Activated CD8-positive, alpha-beta memory T cell treated with anti-CD3 and anti-CD28 coated beads, Interleukin-2, amount 50 U/mL, for 1 hour (primary cell): ENCODE measurements around the gene TOX4.
"Not testable (repeated sequence)": the region's sequence is repeated elsewhere in the genome, so short reads cannot be mapped to it uniquely, and the experiment has no call there.

Experiments
- DNase-seq: peaks from one replicate; pipeline ENCODE4 v3.0.0-alpha.2; 2020; ENCODE audit errors: extremely low read depth

TOX4 gene

DNA sequence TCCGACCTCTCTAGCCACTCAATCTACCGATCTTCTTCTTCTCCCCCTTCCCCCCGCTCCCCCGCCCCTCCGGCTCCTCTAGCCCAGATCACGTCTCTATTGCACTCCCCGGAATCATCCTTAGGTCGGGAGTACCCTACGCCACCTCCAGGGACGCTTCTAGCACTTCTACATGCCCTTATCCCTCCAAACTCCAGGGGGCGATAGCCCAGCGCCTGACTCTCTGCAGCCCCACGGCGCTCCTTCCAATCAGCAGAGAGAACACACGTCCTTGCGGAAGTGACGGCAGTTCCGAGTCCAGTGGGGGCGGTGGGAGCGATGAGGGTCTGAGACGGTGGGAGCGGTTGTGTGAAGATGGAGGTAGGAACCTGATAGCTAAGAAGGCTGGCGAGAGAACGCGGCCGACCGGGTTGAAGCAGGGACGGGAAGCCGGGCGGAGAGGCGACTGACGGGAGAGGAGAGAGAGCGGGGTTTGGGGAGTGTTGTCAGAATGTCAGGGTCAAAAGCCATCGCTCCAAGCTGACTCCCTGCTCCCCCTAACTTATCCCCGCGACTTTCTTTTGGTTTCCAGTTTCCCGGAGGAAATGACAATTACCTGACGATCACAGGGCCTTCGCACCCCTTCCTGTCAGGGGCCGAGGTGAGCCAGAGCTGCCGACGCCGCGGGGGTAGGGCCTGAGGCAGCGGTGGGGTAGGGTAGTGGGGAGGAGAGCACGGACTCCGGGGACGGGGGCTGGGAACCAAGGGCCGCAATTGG, at the start of gene TOX4, which contains the start of gene RAB2B:
Gene TOX4, plus strand, starts transcription at position 271 of the 757 bp plus-strand sequence. Its CDS starts 84 bp downstream, at position 355.
Gene RAB2B, minus strand, starts transcription at position 35 of the 757 bp plus-strand sequence. CDS start 87 bp downstream, outside the sequence.
- DNase-seq: peak; percentile 88

DNA sequence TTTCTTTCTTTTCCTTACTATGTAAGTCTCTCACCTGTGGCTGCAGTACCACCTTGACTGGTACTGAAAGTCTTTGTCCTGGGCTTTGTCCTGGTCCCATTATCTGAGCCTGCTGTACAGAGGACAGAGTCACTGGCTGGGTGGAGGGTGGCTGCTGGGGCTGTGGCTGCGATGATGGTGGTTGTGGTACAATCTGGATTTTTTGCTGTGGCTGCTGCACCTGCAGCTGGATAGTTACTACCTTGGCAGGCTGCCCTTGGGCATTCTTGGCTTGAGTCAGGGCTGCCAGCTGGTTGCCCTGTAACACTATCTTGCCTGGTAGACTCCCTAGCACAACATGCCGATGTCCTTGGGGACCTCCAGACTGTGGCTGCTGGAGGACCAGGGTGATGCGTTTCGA, 48.1 kb upstream of the TOX4 start:
- no peak for DNase-seq

DNA sequence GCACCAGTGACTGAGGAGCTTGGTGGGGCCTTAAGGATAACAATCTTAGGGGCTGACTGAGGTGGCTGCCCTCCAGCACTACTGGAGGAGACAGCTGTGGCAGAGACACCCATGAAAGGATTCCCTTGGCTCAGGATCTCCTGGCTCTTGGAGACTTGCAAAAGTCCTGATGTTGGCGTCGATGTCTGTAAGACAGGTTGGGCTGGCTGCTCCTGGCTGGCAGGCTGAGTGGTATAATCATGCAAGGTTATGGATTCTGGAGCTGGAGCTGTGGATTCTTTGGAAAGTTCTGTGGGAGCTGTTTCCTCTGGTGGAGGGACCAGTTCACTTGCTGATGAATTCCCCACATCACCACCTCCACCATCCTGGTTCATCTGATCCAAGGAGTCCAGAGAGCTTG, 45.9 kb upstream of the TOX4 start:
- no peak for DNase-seq

DNA sequence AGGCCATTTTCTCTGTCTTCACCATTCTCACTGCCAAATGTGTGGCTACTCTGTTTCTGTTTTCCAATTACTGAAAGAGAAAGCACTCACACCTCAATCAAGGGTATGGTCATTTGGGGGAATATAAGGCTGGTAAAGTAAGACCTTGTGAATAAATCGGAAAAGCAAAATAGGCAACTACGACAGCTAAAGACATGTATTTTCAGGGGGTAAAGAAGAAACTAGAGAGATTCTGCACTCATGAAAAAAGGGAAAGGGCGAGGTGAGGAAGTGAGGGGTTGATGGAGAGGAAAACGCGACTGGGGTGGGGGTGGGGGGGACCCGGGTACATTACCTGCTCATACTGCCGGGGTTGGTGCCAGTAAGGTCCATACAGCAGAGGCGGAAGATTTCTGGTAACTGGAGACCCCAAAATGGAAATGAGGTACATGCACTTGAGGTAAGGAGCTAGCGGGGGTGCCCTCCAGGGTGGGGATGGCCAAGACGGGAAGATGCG, 40.4 kb upstream of the TOX4 start:
- DNase-seq: no peak

DNA sequence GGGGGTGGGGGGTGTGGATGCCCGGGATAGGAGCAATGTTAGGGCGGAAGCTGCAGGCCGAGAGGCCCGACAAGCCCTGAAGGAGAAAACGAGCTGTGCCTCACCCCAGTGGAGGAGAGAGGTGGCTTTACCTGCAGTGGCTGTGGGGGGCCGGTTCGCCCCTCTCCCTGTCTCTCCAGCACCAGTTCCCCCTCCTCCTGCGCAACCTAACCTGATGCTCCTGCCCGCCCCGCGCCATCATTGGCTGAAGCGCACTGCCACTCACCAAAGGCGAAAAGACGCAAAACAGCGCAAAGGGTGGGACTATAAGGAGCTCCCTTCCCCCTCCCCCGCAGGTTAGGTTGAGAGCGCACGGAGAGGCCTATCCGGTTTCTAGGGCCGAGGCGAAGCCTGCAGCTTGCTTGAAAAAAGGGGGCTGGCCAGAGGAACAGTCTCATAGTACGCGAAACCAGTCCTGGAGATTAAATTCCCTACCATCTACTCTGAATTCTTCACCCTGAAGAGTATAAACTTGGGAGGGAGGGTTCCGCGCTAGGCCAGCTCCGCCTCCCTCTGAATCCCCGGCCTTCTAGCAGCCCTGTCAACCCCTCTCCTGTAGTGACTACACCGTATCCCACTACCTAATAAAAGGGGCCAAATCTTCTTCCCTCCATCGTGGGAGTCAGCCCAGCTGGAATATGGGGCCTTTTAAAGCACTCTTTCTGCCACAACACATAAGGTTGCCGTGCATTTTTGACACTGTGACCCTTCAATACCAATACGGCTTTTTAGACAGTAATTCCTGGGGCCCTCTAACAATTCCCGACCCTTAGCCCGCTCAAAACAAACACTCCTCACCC, 39.7 kb upstream of the TOX4 start:
- peak; percentile 99 for DNase-seq

DNA sequence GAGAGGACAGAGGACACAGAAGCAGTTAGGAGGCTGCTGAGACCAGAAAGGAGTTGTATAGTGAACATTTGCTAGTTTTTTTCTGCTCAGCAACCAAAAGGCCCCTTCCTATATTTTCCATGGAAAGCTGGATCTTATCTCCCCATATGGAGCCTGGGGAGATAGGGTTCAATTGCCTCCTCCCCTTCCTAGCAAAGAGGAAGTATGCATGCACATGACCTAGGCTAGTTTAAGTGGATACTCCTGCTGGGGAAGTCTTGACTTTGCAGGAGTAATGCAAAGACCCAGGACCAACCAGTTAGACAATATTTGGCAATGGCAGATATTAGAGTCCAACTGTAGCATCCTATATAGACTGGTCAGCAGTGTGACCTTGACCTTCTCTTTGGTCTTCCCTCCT, 36.1 kb upstream of the TOX4 start:
- DNase-seq: no peak

DNA sequence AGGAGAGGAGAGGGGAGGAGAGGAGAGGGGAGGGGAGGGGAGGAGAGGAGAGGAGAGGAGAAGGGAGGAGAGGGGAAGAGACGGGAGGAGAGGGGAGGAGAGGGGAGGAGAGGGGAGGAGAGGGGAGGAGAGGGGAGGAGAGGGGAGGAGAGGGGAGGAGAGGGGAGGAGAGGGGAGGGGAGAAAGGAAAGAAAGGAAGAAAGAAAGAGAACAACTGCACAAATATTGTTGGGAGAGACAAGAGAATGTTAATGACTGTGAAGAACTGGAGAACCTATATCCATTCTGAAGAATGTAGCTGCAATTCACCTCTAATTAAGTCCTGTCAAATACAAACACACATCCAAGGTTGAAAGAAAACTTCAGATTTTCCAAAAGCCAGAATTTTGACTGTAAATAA, 34.3 kb upstream of the TOX4 start:
- not testable (repeated sequence) for DNase-seq

DNA sequence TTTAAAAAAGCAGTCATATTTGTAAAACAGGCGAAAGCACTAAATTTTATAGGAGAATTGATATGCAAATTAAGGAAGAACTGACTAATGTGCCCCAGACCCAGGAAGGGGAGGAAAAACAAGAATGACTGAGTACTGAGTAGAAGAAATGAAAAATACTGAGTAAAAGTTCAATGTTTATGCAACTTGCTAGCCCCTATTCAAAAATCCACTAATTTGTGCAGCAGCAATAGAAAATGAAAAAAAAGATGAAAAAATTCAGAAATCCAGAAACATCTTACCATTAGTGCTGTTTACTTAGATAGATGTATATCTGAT, 27.1 kb upstream of the TOX4 start:
- no peak for DNase-seq

DNA sequence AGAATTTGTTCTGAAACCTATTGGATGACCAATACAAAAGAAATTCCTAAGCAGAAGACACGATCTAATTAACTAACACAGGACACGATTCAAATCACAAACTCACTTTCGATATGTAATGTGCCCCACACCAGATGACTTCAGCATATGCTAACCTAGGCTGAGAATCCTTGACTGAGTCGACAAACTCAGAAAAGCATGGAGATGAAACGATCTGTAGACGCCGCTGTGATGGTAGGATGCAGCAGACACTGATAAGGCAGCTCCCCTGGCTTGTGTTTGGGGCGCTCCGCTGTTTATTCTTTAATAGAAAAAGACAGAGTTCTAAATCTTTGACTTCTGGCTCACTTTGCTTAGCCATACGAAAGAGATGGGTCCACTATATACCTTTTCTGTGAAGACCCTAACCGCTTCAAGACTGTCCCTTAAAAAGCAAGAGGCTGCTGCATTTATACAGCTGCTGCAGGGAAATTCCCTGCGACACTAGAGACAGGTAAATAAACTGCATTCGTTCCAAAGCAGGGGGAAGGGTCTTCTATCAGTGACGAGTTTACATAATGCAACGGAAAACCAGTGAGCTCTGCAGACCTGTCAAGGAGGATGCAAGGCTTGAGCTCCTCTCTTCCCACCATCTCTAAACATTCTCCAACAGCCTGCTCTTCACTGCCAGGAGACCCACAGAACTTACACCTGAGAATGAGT, 22.0 kb upstream of the TOX4 start:
- no peak for DNase-seq

DNA sequence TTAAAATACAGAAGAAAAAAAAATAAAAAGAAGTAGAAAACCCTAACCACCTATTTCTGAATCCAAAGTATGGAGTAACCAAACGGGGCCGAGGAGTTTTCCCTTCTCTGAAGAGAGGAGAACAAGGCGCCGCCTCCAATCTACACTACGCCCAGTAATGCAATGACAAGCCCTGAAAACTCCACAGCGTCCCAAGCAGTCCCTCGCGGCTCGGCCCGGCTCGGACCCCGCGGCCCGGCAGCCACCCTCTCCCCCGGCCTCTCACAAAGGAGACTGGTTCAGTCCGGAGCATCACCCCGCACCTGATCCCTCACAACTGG, 21.4 kb upstream of the TOX4 start:
- no peak for DNase-seq

DNA sequence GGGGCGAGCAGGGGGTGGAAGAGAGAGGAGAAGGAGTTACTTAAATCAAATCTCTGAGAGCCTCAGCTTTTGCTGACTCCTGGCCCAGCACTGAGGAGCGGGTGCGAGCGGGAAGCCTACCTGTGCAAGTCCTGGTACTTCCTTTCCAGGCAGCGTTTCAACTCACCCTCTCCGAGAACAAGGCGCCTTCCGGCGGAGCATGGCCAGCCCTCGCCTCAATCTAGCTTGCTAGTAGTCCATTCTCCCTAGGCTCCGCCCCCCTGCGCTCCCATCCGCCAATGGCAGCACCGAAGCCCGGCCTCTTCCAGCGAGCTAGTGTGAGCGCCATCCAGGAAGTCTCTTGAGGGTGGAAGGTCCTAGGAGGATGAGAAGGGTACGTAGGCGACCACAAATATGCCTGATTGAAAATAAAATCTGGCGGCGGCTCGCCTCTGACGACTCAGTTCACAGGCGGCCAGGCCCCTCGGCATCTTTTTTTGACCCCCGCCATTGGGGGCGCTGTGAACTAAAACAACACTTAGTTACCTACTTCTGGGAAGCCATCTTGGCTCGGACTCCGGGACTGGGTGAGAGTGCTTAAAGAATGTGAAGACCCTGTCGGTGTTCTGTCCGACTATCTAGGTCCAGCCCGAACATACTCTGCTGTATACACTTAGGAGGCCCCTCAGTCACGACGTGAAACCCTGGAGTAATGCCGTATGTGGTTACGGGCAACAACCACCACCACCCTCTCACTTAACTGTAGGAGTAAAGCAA, 20.9 kb upstream of the TOX4 start, which contains the start of gene CHD8:
Gene CHD8, minus strand, starts transcription at position 212 of the 756 bp plus-strand sequence. CDS start 24,480 bp downstream, outside the sequence.
- DNase-seq: peak; percentile 99

DNA sequence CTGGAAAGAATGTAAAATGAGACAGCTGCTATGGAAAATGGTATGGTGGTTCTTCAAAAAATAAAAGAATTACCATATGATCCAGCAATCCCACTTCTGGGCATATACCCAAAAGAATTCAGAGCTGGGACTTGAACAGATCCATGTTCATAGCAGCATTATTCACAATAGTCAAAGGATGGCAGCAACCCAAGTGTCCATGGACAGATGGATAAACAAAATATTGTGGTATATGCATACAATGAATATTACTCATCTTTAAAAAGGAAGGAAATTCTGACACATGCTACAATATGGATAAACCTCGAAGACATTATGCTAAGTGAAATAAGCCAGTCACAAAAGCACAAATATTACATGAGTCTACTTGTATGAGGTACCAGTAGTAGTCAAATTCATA, 9.4 kb upstream of the TOX4 start:
- DNase-seq: no peak

DNA sequence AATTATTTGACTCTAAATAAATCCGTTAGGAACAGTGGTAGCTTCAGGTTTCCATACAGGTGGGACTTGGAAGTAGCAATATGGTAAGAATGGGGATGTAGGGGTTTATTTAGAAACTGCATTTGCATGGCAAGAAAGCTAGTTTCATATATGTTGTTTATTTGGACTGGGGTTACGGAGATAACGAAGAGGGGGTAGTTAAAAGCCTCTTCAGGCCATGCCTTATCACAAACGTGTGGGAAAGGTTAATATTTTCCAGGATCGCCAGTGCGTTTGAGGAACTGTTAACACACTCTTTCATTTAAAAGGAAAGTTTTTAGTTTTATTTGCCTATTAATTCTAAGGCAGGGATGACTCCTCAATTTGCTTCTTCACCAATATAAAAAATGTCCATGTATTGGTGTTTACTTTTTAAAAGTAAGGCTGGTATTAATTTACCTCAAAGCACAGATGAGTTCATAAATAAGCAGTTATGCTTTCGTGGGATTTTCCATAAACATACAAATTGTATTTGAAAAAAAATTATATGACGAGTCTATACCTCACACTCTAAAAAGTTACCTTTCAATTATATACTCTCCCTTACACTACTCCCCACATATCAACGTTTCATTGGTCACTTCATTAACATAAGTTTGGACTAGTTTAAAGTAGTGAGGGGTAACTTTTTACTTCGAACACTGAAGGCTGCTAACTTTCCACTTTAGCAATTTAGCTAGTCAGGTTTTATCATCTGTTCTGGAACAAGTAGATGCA, 1.1 kb upstream of the TOX4 start:
- DNase-seq: no peak

DNA sequence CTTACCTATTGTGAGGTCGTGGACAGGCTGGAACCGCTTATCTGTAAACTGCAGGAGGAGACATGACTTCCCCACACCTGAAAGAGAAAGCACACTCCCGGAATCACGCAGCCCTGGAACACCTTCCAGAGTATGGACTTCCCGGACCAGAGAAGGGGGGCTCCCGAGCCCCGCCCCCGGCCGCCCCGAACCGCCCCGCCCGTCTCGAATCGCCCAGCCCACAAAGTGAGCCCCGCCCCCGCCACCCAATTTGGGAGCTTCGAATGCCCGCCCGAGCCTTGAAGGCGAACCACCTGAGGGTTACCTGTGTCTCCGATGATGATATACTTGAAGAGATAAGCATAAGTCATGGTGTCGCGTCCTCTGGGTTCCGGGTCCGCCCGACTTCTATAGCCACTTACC, 471 bp upstream of the TOX4 start:
- no peak for DNase-seq

DNA sequence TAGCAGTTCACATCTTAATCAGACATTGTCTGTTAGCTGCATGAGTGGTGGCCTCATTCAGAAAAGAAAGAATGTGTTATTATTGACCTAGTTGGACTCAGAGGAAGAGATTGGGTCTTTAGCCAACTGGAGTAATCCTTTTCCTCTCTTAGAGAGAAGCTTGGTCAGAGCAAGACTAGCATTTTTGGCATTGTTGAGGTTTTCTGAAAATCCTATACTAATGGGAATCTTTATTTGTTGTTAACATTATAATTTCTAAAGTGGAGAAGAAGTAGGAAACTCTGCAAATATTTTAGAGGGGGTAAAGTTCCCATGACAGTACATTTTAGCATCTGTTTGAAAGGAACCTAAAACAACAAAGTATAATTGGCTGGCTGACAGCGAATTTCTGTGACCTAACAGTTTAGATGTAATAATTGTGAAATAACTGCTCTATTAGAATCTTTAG, 9.7 kb downstream of the TOX4 start:
- no peak for DNase-seq

DNA sequence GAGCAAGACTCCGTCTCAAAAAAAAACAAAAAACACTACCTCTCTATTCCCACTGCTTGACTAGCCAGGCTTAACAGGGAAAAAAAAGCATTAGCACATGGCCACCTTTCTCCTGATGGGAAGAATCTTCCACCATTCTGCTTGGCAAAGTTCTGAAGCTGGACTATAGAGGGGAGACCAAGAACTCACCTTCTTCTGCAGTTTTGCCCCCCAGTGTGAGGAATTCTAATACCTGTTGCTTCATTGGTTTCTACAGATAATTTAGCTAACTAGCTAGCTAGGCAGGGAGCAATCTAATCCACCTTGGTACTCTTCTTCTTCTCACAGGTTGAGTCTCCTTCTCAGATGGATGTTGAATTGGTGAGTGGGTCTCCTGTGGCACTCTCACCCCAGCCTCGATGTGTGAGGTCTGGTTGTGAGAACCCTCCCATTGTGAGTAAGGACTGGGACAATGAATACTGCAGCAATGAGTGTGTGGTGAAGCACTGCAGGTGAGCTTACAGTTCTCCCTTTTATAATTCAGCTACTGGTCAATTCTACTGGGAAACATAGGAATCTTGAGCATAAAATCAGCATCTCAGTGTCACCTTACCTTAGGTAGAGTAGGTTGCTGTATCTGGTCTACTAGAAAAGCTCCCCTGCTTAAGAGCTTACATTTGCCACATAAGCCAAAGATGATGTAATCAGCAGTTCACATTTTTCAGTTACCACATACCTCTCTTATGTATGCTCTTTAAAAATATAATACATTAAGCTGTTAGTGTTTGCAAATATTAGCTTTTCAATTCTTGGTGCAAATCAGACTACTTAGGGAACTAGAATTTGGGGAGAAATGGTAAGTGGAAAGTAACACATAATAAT, 18.1 kb downstream of the TOX4 start:
- no peak for DNase-seq

DNA sequence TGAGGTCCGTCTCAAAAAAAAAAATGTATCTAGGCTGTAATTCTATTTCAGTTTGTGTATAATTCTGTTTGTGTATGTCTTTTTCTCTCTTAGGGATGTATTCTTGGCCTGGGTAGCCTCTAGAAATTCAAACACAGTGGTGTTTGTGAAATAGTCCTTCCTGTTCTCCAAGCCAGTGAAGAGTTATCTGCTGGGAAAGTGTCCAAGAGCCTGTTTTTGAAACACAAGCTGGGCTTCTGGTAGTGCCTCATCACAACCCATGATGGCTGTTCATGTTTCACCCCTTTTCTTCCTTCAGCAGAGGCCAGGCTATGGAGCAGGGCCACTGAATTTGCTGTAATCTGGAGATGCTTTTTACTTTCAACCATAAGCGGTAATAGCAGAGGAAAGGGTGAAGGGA, 19.5 kb downstream of the TOX4 start:
- DNase-seq: no peak

DNA sequence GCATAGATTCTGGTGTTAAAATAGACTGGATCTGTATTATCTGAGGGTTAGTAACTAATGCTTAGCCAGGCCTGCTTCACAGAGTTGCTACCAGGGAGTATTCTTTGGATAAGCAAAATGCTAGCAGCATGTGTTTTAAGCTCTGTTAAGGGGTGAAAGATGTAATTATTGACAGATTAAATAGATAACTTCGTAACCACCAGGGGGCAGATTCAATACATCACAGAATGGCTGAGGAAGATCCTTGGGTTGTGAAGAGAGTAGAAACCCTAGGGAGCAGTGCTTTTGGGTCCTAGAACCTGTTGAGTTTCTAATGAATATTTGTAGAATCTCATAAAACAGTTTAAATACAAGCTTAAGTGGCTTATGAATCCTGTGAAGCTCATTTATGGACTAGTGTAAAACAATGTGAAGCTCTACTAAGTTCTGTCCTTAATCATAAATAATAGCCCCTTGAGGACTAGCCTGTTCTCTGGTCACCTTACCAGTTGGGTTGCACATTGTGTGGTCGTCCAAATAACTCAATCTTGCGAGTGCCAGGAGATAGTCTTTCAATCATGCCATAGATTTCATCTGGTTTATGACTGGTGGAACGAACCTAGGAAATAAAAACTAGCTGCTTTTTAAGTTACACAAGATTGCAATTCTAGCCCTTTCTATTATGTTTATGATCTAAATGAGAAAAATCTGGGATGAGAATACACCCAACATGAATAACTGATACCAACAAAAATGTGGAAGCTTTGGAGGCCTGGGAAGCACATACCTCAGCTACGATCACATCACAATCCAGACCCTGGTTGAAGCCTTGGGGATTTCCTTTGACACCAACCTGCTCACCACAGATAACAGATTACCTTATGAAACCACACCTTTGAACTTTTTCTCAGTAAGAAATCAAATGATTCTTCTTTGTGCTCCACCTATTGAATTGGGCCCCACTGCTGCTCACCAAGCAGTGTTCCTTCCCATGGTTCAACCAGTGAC, 21.8 kb downstream of the TOX4 start:
- DNase-seq: no peak

DNA sequence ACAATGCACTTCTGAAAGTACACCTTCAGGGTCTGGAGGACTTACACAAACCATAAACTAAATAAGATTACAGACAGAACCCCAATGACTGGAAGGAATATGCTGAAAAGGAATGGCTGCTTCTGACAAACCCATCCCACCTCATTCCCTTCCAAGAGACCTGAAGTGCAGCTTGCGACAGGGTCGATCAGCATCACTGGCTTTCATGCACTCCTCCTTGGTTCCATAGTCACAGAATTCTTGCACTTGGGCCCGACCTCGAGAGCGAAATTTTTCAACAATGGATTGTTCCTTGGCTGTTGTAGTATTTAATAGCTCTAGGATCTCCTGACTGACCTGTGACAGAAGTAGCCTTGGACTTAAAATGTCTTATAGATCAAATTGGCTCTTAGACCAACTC, 24.6 kb downstream of the TOX4 start:
- DNase-seq: no peak
